ENCODE measurements around the gene HNRNPUL1.

Gene HNRNPUL1

GRCh38 chr19:41221514-41222205 is 42.5 kb upstream of the HNRNPUL1 start:
- TF ChIP-seq CTCF (IDR thresholded peaks at IDR 0.05; ENCODE audit: low read depth, low read length, missing control alignments) = no peak
- no peak overlapping the region for H3K4me3 ChIP-seq (ENCODE audit: low read depth, low read length)
- DNase-seq (ENCODE audit: low read depth) = no peak

- no peak for DNase-seq (ENCODE audit: low read depth)
- TF ChIP-seq CTCF (IDR thresholded peaks at IDR 0.05; ENCODE audit: low read depth, low read length, missing control alignments) = no peak
- H3K4me3 ChIP-seq (ENCODE audit: low read depth, low read length) = no peak overlapping the region
Measured at GRCh38 chr19:41222240-41222639, 41.9 kb upstream of the HNRNPUL1 start.

- H3K4me3 ChIP-seq (ENCODE audit: low read depth, low read length) = no peak overlapping the region
- DNase-seq (ENCODE audit: low read depth) = no peak
- no peak for TF ChIP-seq CTCF (IDR thresholded peaks at IDR 0.05; ENCODE audit: low read depth, low read length, missing control alignments)
Measured at GRCh38 chr19:41223431-41224234, 40.5 kb upstream of the HNRNPUL1 start.

- H3K4me3 ChIP-seq (ENCODE audit: low read depth, low read length) = no peak overlapping the region
Measured at GRCh38 chr19:41224632-41225031, 39.5 kb upstream of the HNRNPUL1 start.

GRCh38 chr19:41225238-41226052 is 38.7 kb upstream of the HNRNPUL1 start:
- TF ChIP-seq CTCF (IDR thresholded peaks at IDR 0.05; ENCODE audit: low read depth, low read length, missing control alignments) = no peak
- DNase-seq (ENCODE audit: low read depth) = no peak
- H3K4me3 ChIP-seq (ENCODE audit: low read depth, low read length) = no peak overlapping the region

More at GRCh38 chr19:41224632-41225031, 39.5 kb upstream of the HNRNPUL1 start:
- DNase-seq (ENCODE audit: low read depth) = no peak
- TF ChIP-seq CTCF (IDR thresholded peaks at IDR 0.05; ENCODE audit: low read depth, low read length, missing control alignments) = no peak

- DNase-seq (ENCODE audit: low read depth) = no peak
- H3K4me3 ChIP-seq (ENCODE audit: low read depth, low read length) = no peak overlapping the region
- TF ChIP-seq CTCF (IDR thresholded peaks at IDR 0.05; ENCODE audit: low read depth, low read length, missing control alignments) = no peak
Measured at GRCh38 chr19:41226053-41226873, 37.9 kb upstream of the HNRNPUL1 start.

Data from GM12864 (cell line).